ENCODE data around the gene APOL6. TPM values are rescaled to one million over a fixed set of nuclear protein-coding genes. Genes with fewer than 3 reads are reported as not detected.
A peak's percentile ranks its signal among the peaks of the same experiment; 100 is the strongest.
"Not testable (repeated sequence)": the region's sequence is repeated elsewhere in the genome, so short reads cannot be mapped to it uniquely, and the experiment has no call there.

APOL6 gene
- total and polyA plus RNA-seq, 2 experiments from 2014 or later, result 8.0 to 20.8 TPM

GRCh38 chr22:35697142-35697541, 48.9 kb downstream of the APOL6 start:
- no peak for DNase-seq
- Histone ChIP-seq H3K4me2 (ENCODE audit: unreplicated experiment) (no peak overlapping the region), H4K20me1 (ENCODE audit: insufficient read depth) (no peaks in the 10 kb centered on the region), H3F3A (ENCODE audit: insufficient read depth) (no peaks in the 10 kb centered on the region), H3K9ac (no peak overlapping the region), H3K4me3 (no peak overlapping the region), H3K27ac (no peak overlapping the region), H3K36me3 (ENCODE audit: low read depth) (no peaks in the 10 kb centered on the region), H3K4me1 (ENCODE audit: insufficient read depth) (no peaks in the 10 kb centered on the region), H3K79me2 (ENCODE audit: insufficient read depth) (no peaks in the 10 kb centered on the region), H3K9me3 (ENCODE audit: low read depth) (no peaks in the 10 kb centered on the region), H3K27me3 (replicated peaks; ENCODE audit: insufficient read depth) (no peaks in the 10 kb centered on the region), H2AFZ (no peak overlapping the region), H3K9me2 (ENCODE audit: insufficient read depth) (no peaks in the 10 kb centered on the region)
- in situ Hi-C loops (cut with MboI), result no loop called here
- TF ChIP-seq EZH2phosphoT487 (IDR thresholded peaks at IDR 0.05; ENCODE audit: insufficient read depth, low read depth) (no peak), EZH2 (IDR thresholded peaks at IDR 0.05; ENCODE audit: insufficient read depth, poor library complexity, severe bottlenecking) (no peak)
- WGBS, 2 experiments (ENCODE audit: low coverage in 1 of 2, low lambda C conversion rate in 2 of 2, missing lambda C conversion rate in 2 of 2), result 76 to 83% methylated on average over 11 to 14 of the region's 14 CpGs

DNA sequence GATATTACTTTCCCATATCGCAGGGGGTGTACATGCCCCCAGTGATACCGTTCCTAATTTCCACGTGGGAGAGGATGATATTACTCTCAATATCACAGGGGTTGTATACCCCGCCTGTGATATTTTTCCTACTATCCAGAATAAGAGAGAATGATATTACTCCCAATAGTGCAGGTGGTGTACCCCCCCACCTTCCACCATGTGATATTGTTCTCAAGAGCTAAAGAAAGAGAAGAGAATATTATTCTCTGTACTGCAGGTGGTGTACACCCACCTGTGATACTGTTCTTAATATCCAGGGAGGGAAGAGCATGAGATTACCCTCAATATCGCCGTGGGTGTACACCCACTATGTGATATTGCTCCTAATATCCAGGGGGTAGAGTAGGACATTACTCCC, 51.6 kb downstream of the APOL6 start:
- H3K4me1 ChIP-seq (ENCODE audit: insufficient read depth); H3K9ac ChIP-seq; H3K79me2 ChIP-seq (ENCODE audit: insufficient read depth); H3F3A ChIP-seq (ENCODE audit: insufficient read depth); DNase-seq; H3K27ac ChIP-seq; H3K27me3 ChIP-seq (replicated peaks; ENCODE audit: insufficient read depth); H4K20me1 ChIP-seq (ENCODE audit: insufficient read depth); H3K36me3 ChIP-seq (ENCODE audit: low read depth); H2AFZ ChIP-seq; H3K4me2 ChIP-seq (ENCODE audit: unreplicated experiment); H3K4me3 ChIP-seq; in situ Hi-C loops (cut with MboI); H3K9me3 ChIP-seq (ENCODE audit: low read depth); H3K9me2 ChIP-seq (ENCODE audit: insufficient read depth): not testable (repeated sequence)
- 70 to 75% methylated on average over 2 to 6 of the region's 6 CpGs for WGBS, 2 experiments (ENCODE audit: low coverage in 1 of 2, low lambda C conversion rate in 2 of 2, missing lambda C conversion rate in 2 of 2)

DNA sequence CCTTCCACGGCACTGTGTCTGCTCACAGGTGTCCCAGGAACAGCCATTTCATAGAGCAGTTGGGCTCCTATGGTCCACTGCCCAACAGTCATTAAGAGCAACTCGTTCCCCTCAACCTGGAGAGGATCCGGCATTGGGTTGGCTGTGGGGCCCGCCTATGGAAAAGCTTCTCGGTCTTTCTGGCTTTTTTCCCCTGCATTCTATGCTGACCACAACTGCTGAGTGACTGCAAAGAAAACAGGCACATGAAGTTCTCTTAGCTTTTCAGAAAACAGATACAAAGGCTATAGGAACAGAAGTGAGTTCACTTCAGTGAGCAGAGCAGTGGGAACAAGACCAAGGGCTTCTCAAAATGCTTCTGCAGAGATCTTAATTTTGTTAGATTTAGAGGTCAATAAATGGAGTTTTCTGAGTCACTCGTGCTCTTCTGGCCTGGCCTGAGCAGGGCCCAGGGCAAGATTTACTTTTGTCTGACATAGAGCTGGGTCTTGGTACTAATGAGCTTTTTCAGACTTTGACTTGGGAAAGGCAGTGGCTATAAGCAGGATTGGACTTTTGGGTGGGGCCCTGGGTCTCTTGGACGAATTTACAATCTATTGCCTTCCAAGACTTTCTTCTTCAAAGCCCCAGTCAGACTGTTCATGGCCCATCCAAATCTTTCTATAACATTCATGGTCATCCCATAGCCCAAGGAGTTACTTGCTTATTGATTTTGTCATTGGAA, 55.8 kb downstream of the APOL6 start:
- Histone ChIP-seq H3K27ac (no peak overlapping the region), H3K9me2 (ENCODE audit: insufficient read depth) (no peaks in the 10 kb centered on the region), H3K36me3 (ENCODE audit: low read depth) (no peaks in the 10 kb centered on the region), H3K9ac (no peak overlapping the region), H3K4me3 (no peak overlapping the region), H3K4me1 (ENCODE audit: insufficient read depth) (peaks cover 12% of the 10 kb centered on the region; the same call in 1 of the 2 replicates), H3K79me2 (ENCODE audit: insufficient read depth) (no peaks in the 10 kb centered on the region), H3F3A (ENCODE audit: insufficient read depth) (peaks cover 5% of the 10 kb centered on the region), H3K9me3 (ENCODE audit: low read depth) (no peaks in the 10 kb centered on the region), H3K4me2 (ENCODE audit: unreplicated experiment) (peak overlapping the region; percentile 16), H2AFZ (no peak overlapping the region), H3K27me3 (replicated peaks; ENCODE audit: insufficient read depth) (no peaks in the 10 kb centered on the region), H4K20me1 (ENCODE audit: insufficient read depth) (no peaks in the 10 kb centered on the region)
- DNase-seq, result peak; percentile 4
- TF ChIP-seq EZH2 (IDR thresholded peaks at IDR 0.05; ENCODE audit: insufficient read depth, poor library complexity, severe bottlenecking) (no peak), EZH2phosphoT487 (IDR thresholded peaks at IDR 0.05; ENCODE audit: insufficient read depth, low read depth) (no peak)
- WGBS, 2 experiments (ENCODE audit: low coverage in 1 of 2, low lambda C conversion rate in 2 of 2, missing lambda C conversion rate in 2 of 2), result 67 to 74% methylated on average over 7 of the region's 7 CpGs
- in situ Hi-C loops (cut with MboI), result no loop called here

- WGBS, 2 experiments (ENCODE audit: low coverage in 1 of 2, low lambda C conversion rate in 2 of 2, missing lambda C conversion rate in 2 of 2), result 38 to 57% methylated on average over 3 of the region's 3 CpGs
- Histone ChIP-seq H3K4me2 (ENCODE audit: unreplicated experiment) (no peak overlapping the region), H3F3A (ENCODE audit: insufficient read depth) (peaks cover 5% of the 10 kb centered on the region), H3K9me2 (ENCODE audit: insufficient read depth) (no peaks in the 10 kb centered on the region), H3K9me3 (ENCODE audit: low read depth) (no peaks in the 10 kb centered on the region), H4K20me1 (ENCODE audit: insufficient read depth) (no peaks in the 10 kb centered on the region), H3K9ac (no peak overlapping the region), H2AFZ (no peak overlapping the region), H3K27ac (no peak overlapping the region), H3K36me3 (ENCODE audit: low read depth) (no peaks in the 10 kb centered on the region), H3K79me2 (ENCODE audit: insufficient read depth) (no peaks in the 10 kb centered on the region), H3K4me3 (no peak overlapping the region), H3K4me1 (ENCODE audit: insufficient read depth) (peaks cover 12% of the 10 kb centered on the region; the same call in 1 of the 2 replicates), H3K27me3 (replicated peaks; ENCODE audit: insufficient read depth) (no peaks in the 10 kb centered on the region)
- in situ Hi-C loops (cut with MboI), result no loop called here
- peak; percentile 89 for DNase-seq
- TF ChIP-seq EZH2 (IDR thresholded peaks at IDR 0.05; ENCODE audit: insufficient read depth, poor library complexity, severe bottlenecking), result no peak
- TF ChIP-seq EZH2phosphoT487 (IDR thresholded peaks at IDR 0.05; ENCODE audit: insufficient read depth, low read depth), result no peak
Measured at GRCh38 chr22:35705141-35705540, 56.9 kb downstream of the APOL6 start.
